IPS-20b (cell line): ENCODE results near the gene DAB2IP.
"Not testable (repeated sequence)": the region's sequence is repeated elsewhere in the genome, so short reads cannot be mapped to it uniquely, and the experiment has no call there.

Source experiments
- H3K27ac ChIP-seq: one replicate; pipeline ENCODE4 v1.5.1; 2013; ENCODE audit warnings: low read length
- H3K27me3 ChIP-seq: 2 replicates; pipeline ENCODE4 v1.6.1; 2013; ENCODE audit warnings: mild to moderate bottlenecking, low read length, inconsistent platforms; ENCODE audit not compliant: insufficient read depth
- H3K36me3 ChIP-seq: 2 replicates; pipeline ENCODE4 v1.6.1; 2013; ENCODE audit warnings: low read depth, mild to moderate bottlenecking, inconsistent platforms, low read length, moderate library complexity; ENCODE audit not compliant: insufficient read depth
- H3K4me1 ChIP-seq: 2 replicates; pipeline ENCODE4 v1.6.1; 2013; ENCODE audit warnings: mild to moderate bottlenecking, control low read depth, inconsistent platforms, low read length, moderate library complexity; ENCODE audit not compliant: insufficient read depth
- H3K4me3 ChIP-seq: 2 replicates; pipeline ENCODE4 v1.5.1; 2013; ENCODE audit warnings: mild to moderate bottlenecking, low read length, inconsistent platforms
- H3K9ac ChIP-seq: 2 replicates; pipeline ENCODE4 v1.6.1; 2013; ENCODE audit warnings: low read depth, mild to moderate bottlenecking, inconsistent platforms, low read length, moderate library complexity
- H3K9me3 ChIP-seq: 2 replicates; pipeline ENCODE4 v1.6.1; 2013; ENCODE audit warnings: mild to moderate bottlenecking, low read depth, low read length, inconsistent platforms; ENCODE audit not compliant: insufficient read depth

DAB2IP gene

DNA sequence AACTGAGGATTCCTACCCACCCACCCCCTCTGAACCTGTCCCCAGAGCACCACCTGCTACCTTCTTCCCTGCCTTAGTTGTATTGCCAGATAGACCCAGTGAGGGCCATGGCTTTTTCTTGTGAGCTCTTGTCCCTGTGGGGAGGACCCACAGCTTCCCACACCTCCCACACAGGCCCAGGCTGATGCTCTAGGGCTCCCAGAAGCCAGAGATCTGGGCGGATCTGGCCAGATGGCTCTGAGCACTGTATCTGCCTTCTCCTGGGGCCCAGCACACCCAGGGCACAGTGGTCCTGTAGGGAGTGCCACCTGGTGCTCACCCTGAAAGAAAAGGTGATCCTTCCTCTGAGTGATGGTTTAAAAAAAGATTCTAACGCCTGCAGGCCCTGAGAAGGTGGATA is 131.7 kb downstream of the DAB2IP start:
- H3K36me3 ChIP-seq = peaks cover 21% of the 10 kb centered on the region
- H3K9ac ChIP-seq = no peak overlapping the region
- H3K4me1 ChIP-seq = peaks cover 15% of the 10 kb centered on the region
- H3K9me3 ChIP-seq = no peaks in the 10 kb centered on the region
- no peaks in the 10 kb centered on the region for H3K27me3 ChIP-seq
- H3K27ac ChIP-seq = no peak overlapping the region
- H3K4me3 ChIP-seq = no peak overlapping the region

DNA sequence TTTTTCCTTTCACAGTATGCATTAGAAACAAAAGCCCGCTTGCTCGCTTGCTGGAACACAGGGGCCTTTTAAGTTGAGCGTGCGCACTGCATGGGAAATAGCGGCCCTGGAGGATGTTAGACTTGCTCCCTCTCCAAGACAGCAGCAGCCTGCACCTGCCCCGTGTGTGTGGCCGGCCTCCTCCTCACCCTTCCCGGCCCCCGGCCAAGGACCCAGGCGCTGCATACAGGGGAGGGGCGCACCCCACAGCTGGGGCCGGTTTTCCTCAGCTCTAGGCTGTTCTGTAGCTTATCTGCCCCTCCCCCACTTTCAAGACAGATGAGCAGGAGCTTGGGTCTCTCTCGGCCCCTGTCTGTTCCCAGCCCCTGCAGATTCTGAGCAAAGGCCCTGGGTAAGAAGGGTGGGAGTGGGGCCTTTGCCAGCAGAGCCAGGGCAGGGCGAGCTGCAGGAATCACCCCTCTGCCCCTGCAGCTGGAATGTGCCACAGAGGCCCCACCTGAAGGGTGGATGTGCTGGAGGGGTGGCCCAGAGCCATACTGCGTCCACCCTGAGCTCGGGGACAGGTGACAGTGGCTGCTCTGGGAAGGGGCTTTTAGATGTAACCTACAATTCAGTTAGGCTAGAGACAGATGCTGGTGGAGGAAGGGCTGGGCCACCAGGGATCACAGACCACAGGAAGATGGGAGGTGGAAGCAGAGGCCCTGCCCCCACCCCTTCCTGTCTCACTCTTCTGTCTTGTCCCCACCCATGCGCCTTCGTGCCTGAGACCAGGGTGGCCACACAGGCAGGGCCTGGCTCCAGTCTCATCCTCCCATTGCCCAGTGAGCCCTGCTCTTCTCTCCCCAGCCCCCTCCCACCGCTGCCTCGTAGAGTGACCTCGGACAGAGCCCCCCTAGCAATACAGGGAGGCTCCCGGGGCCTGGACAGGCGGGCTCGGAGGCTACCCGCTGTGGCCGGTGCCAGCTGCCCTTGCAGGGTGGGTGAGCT is 132.4 kb downstream of the DAB2IP start:
- peaks cover 18% of the 10 kb centered on the region for H3K4me1 ChIP-seq
- H3K27me3 ChIP-seq = no peaks in the 10 kb centered on the region
- peaks cover 19% of the 10 kb centered on the region for H3K36me3 ChIP-seq
- no peaks in the 10 kb centered on the region for H3K9me3 ChIP-seq
- H3K4me3 ChIP-seq = no peak overlapping the region
- no peak overlapping the region for H3K27ac ChIP-seq
- H3K9ac ChIP-seq = no peak overlapping the region

DNA sequence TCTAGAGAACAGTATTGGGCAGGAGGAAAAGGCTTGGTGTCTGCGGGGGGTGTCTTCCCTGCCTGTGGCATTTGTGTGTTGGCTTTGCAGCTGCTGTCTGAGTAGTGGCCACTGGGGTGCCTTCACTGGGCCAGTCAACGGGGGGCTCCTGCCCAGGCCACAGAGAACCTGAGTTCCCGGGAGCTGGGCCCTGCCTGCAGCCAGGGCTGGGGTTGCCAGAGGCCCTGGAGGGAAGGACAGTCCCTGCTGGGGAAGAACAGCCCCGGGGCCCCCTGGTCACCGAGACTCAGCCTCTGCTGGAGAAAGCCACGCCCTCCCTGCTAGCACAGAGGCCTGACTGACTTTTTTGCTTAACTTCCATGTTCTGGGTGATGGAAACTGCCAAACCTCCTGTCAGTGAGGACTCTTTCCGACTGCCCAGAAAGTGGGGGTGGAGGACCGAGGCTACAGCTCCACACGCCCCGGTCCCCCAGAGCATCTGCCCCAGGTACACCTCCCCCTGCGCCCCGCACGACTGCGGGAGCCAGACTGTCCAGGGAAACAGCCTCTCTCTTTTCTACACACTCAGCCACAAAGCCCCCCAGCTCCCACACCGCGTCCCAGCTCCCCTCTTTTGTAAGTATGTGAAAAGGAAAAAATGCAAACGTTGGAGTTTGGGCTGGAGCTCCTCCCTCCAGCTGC is 133.4 kb downstream of the DAB2IP start:
- no peak overlapping the region for H3K27ac ChIP-seq
- H3K4me3 ChIP-seq = no peak overlapping the region
- peaks cover 19% of the 10 kb centered on the region for H3K36me3 ChIP-seq
- H3K9me3 ChIP-seq = no peaks in the 10 kb centered on the region
- no peaks in the 10 kb centered on the region for H3K27me3 ChIP-seq
- no peak overlapping the region for H3K9ac ChIP-seq
- H3K4me1 ChIP-seq = peaks cover 13% of the 10 kb centered on the region

DNA sequence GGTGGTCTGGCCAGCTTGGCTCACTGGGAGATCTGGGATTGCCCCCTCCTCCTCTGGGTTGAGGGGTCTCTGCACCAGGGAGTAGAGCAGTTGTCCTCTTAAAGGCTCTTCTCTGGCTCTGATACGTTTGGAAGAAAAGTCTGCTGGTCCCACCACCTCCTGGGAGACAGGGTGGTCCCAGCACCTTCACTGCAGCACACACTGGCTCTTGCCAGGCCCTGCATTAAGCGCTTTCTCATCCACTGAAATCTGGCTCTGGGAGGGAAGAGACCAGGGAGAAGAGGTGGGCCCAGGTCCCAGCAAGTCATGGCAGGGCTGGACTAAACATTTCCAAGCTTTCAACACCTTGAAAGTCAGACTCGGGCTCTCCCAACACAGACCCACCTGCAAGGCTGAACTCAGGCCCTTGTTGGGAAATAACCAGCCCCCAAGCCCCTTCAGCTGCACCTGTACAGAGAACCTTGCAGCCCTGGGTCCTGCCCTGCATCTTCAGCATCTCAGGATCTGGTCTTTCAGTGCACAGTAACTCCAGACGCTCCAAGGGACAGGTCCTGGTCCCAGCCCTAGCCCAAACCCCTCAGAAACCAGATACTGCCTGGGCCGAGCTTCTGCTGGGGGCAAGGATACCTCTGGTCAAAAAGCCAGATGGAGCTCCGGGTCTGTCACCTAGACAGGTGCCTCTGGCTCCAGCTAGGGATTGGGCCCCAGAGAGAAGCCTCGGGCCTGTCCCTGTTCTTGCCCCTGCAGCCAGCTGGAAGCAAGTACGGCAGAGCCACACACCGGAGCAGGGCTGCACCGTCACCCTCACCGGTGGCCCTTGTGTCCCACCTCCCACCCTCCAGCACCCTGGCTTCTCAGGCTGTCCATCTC is 134.5 kb downstream of the DAB2IP start:
- Histone ChIP-seq H3K27ac (no peak overlapping the region), H3K27me3 (no peaks in the 10 kb centered on the region), H3K4me3 (no peak overlapping the region), H3K4me1 (peaks cover 13% of the 10 kb centered on the region), H3K9me3 (no peaks in the 10 kb centered on the region), H3K9ac (no peak overlapping the region), H3K36me3 (peaks cover 19% of the 10 kb centered on the region)

DNA sequence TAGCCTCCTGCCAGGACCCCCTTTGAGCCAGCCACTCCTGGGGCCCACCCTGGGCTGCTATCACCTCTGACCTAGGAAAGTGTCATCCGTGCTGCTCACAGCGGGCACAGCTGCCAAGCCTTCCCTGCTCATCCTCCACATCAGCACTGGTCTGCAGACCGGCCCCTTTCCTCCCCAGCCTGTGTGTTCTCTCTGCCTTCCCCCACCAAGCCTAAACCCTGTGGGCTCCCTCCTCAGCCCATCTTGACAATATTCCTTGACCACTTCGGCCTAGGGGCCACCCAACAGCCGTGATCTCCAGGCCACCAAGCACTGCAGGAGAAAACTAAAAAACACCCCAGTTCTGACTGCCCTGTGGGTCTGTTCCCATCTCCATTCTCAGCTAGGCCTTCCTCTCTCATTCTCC is 135.1 kb downstream of the DAB2IP start:
- H3K9ac ChIP-seq = no peak overlapping the region
- H3K27me3 ChIP-seq = no peaks in the 10 kb centered on the region

DNA sequence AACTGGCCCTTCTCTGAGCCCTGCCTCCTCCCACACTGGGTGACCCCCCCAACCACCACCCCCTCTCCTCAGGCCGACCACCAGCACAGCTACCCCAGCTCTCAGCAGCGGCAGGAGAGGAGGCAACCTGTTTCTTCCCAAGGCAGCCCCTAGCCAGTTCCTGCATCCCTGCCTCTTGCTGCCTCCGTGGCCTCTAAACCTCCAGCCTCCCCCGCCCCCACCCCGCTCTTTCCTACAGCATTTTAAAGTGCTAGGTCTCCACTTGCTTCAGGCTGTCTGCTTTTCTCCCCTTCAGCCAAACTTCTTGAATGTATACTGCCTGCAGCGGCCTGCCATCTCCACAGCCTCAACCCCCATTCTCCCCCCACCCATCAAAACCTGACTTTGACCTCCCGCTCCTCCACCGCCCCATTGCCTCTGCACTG is 135.6 kb downstream of the DAB2IP start:
- Histone ChIP-seq H3K4me1 (peaks cover 13% of the 10 kb centered on the region), H3K27ac (no peak overlapping the region)

More for the DNA sequence above, 135.1 kb downstream of the DAB2IP start:
- Histone ChIP-seq H3K27ac (no peak overlapping the region), H3K4me3 (no peak overlapping the region), H3K4me1 (peaks cover 13% of the 10 kb centered on the region), H3K36me3 (peaks cover 15% of the 10 kb centered on the region), H3K9me3 (no peaks in the 10 kb centered on the region)

DNA sequence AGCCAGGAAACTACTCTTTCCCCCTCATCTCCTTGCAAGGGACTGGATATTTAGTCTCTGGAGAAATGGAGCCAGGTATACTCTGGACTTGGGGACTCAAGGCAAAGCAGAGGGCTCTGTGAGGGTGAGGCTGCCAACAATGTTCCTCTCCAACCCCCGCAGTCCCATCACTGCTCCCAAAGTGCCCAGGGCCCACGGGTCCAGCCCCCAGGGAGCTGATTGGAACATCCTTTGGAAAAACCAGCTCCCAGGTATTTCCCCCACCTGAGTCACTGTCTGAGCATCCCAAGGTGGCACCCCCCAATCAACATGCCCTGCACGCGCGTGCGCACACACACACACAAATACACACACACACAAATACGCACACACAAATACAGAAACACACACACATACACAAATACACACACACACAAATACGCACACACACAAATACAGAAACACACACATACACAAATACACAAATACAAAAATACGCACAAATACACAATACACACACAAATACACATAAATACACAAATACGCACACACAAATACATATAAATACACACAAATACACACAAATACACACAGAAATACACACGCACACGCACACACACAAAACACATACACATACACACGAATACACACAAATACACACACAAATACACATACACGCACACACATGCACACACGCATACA is 137.4 kb downstream of the DAB2IP start:
- Histone ChIP-seq H3K4me3 (no peak overlapping the region), H3K4me1 (peaks cover 10% of the 10 kb centered on the region), H3K27me3 (no peaks in the 10 kb centered on the region), H3K36me3 (0 out of 2 replicates have a peak, but pooled peaks cover 4% of the 10 kb centered on the region), H3K27ac (no peak overlapping the region), H3K9ac (no peak overlapping the region), H3K9me3 (no peaks in the 10 kb centered on the region)

More for the DNA sequence above, 135.6 kb downstream of the DAB2IP start:
- Histone ChIP-seq H3K9me3 (no peaks in the 10 kb centered on the region), H3K36me3 (peaks cover 10% of the 10 kb centered on the region), H3K9ac (no peak overlapping the region), H3K4me3 (no peak overlapping the region), H3K27me3 (no peaks in the 10 kb centered on the region)

DNA sequence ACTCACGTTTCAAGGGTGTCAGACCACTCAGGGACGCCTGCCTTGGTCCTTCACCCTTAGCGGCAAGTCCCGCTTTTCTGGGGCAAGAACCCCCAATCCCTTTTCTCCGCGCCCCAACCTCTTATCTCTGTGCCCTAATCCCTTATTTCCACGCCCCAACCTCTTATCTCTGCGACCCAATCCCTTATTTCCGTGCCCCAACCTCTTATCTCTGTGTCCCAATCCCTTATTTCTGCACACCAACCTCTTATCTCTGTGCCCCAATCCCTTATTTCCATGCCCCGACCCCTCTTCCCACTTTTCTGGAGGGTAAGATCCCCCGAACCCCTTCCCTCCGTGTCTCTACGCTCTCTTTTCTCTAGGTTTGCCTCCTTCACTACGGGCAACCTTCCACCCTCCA is 139.4 kb downstream of the DAB2IP start:
- Histone ChIP-seq H3K4me1 (0 out of 2 replicates have a peak, but pooled peaks cover 3% of the 10 kb centered on the region), H3K27ac (no peak overlapping the region), H3K27me3 (no peaks in the 10 kb centered on the region), H3K4me3 (no peak overlapping the region), H3K9me3 (no peaks in the 10 kb centered on the region), H3K36me3 (no peaks in the 10 kb centered on the region), H3K9ac (no peak overlapping the region)

DNA sequence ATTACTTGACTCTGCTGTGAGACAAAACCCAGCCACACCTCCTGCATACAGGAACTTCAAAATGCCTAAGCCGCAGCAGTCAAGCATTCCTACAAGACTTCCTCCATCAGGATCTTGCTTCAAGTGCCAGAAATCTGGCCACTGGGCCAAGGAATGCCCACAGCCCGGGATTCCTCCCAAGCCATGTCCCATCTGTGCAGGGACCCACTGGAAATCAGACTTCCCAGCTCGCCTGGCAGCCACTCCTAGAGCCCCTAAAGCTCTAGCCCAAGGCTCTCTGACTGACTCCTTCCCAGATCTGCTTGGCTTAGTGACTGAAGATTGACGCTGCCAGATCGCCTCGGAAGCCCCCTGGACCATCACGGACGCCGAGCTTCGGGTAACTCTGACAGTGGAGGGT is 141.0 kb downstream of the DAB2IP start:
- H3K27ac ChIP-seq, H3K4me3 ChIP-seq, H3K9ac ChIP-seq, H3K9me3 ChIP-seq, H3K36me3 ChIP-seq, H3K4me1 ChIP-seq, H3K27me3 ChIP-seq: not testable (repeated sequence)

DNA sequence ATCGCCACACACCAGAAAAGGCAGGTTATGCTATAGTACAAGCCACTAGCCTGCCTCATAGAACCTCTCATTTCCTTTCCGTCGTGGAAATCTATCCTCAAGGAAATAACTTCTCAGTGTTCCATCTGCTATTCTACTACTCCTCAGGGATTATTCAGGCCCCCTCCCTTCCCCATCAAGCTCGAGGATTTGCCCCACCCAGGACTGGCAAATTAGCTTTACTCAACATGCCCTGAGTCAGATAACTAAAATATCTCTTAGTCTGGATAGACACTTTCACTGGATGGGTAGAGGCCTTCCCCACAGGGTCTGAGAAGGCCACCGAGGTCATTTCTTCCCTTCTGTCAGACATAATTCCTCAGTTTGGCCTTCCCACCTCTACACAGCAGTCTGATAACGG is 142.9 kb downstream of the DAB2IP start:
- H3K9ac ChIP-seq, H3K4me1 ChIP-seq, H3K27ac ChIP-seq, H3K27me3 ChIP-seq, H3K9me3 ChIP-seq, H3K36me3 ChIP-seq, H3K4me3 ChIP-seq: not testable (repeated sequence)

DNA sequence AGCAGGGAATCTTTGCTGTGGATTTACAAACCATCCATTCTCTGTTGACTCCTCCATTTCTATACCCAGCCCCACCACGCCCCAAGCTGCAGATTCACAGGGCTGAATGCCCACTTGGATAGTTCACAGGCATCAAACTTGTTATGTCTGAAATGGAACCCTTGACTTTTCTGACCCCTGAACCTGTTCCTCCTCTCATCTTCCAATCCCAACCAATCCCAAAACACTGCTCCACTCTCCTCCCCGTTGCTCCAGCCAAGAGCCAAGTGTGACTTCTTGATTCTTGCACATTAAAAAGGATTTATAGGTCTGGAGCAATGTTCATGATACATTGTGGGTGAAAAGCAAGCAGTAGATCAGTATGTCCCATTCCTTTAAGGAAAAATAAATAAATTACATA is 145.6 kb downstream of the DAB2IP start:
- Histone ChIP-seq H3K27ac (no peak overlapping the region), H3K36me3 (no peaks in the 10 kb centered on the region), H3K4me3 (no peak overlapping the region), H3K9me3 (no peaks in the 10 kb centered on the region), H3K9ac (no peak overlapping the region), H3K4me1 (no peaks in the 10 kb centered on the region; the same call in 1 of the 2 replicates), H3K27me3 (no peaks in the 10 kb centered on the region)
